ENCODE results near the gene FAR2. TPM values are rescaled to one million over a fixed set of nuclear protein-coding genes. Genes with fewer than 3 reads are reported as not detected.

FAR2 gene
- total and polyA plus RNA-seq, 12 donors, result 1.4 to 6.7 (median 2.6) TPM

GRCh38 chr12:29238822-29239291 is 89.8 kb downstream of the FAR2 start:
- intact Hi-C loops (cut with DNase I), result no loop called here
- Histone ChIP-seq H3K9me3 (no peaks in the 10 kb centered on the region), H3K36me3 (no peaks in the 10 kb centered on the region), H3K27me3 (no peaks in the 10 kb centered on the region), H3K4me3 (no peak overlapping the region), H3K27ac (peak overlapping the region in 1 of 10 donors; percentile 45), H3K4me1 (peaks cover 4 to 29% (median 20%) of the 10 kb centered on the region in 9 donors)
- TF ChIP-seq CTCF (IDR thresholded peaks at IDR 0.05), result no peak
- DNase-seq (no peak), ATAC-seq (no peak)
- 61 to 69% methylated on average over 2 of the region's 2 CpGs for WGBS, 2 donors

GRCh38 chr12:29239336-29239735 is 90.3 kb downstream of the FAR2 start:
- Histone ChIP-seq H3K4me3 (no peak overlapping the region), H3K4me1 (peaks cover 4 to 29% (median 20%) of the 10 kb centered on the region in 9 donors), H3K27me3 (no peaks in the 10 kb centered on the region), H3K36me3 (no peaks in the 10 kb centered on the region), H3K9me3 (no peaks in the 10 kb centered on the region), H3K27ac (peak overlapping the region in 1 of 10 donors; percentile 45)
- intact Hi-C loops (cut with DNase I), result no loop called here
- no peak for TF ChIP-seq CTCF (IDR thresholded peaks at IDR 0.05)
- no peak for ATAC-seq
- 71 to 74% methylated on average over 1 of the region's 1 CpG for WGBS, 2 donors
- no peak for DNase-seq

GRCh38 chr12:29240441-29240840 is 91.4 kb downstream of the FAR2 start:
- Histone ChIP-seq H3K27me3 (no peaks in the 10 kb centered on the region), H3K27ac (no peak overlapping the region), H3K9me3 (no peaks in the 10 kb centered on the region), H3K4me1 (peaks cover 4 to 29% (median 20%) of the 10 kb centered on the region in 9 donors), H3K4me3 (no peak overlapping the region), H3K36me3 (no peaks in the 10 kb centered on the region)
- no peak for TF ChIP-seq CTCF (IDR thresholded peaks at IDR 0.05)
- ATAC-seq (no peak), DNase-seq (no peak)
- 82 to 84% methylated on average over 2 of the region's 2 CpGs for WGBS, 2 donors
- intact Hi-C loops (cut with DNase I), result loop anchor here in 1 of 10 donors (10.0 kb wide), 1 partner anchor 74 kb away; no protein-coding TSS in a partner anchor

- no peak overlapping the region for H3K4me3 ChIP-seq
- TF ChIP-seq CTCF (IDR thresholded peaks at IDR 0.05), result peak in 6 of 9 donors; percentile 11 to 46 (median 33)
- H3K36me3 ChIP-seq, result no peaks in the 10 kb centered on the region
- ATAC-seq (peak; percentile 78 to 96 (median 92)), DNase-seq (peak in 1 of 2 donors; percentile 32)
- H3K27me3 ChIP-seq, result no peaks in the 10 kb centered on the region
- 40 to 47% methylated on average over 7 of the region's 7 CpGs for whole genome bisulfite sequencing, 2 donors
- no peaks in the 10 kb centered on the region for H3K9me3 ChIP-seq
- peak overlapping the region in 9 of 10 donors; percentile 10 to 59 (median 51) for H3K27ac ChIP-seq
- peaks cover 4 to 29% (median 20%) of the 10 kb centered on the region in 9 donors for H3K4me1 ChIP-seq
- intact Hi-C loops (cut with DNase I), result loop anchor here in 1 of 10 donors (10.0 kb wide), 1 partner anchor 73 kb away; no protein-coding TSS in a partner anchor
These were observed 92.9 kb downstream of the FAR2 start for GRCh38 chr12:29241821-29242591.
